Measurements from ENCODE around the gene XRN1.

DNA sequence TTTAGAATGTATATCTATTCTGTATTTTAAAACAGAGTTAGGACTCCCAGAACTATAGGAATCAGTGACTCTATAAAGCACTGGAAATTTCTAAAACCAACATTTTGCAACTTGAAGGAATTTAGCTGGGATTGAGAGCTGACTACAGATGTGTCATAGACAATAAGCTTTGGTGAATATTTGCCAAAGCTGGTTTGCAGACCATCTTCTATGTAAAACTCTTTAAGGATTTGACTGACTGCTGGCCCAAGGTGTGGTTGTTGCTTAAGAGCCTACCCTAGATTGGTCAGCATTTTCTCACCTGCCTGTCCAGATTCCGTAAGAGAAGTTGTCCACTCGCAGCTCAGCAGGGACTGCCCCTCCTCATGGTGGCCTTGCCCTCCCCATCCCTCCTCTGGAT is 149.2 kb downstream of the XRN1 start:
- TF ChIP-seq, protein P1, sequence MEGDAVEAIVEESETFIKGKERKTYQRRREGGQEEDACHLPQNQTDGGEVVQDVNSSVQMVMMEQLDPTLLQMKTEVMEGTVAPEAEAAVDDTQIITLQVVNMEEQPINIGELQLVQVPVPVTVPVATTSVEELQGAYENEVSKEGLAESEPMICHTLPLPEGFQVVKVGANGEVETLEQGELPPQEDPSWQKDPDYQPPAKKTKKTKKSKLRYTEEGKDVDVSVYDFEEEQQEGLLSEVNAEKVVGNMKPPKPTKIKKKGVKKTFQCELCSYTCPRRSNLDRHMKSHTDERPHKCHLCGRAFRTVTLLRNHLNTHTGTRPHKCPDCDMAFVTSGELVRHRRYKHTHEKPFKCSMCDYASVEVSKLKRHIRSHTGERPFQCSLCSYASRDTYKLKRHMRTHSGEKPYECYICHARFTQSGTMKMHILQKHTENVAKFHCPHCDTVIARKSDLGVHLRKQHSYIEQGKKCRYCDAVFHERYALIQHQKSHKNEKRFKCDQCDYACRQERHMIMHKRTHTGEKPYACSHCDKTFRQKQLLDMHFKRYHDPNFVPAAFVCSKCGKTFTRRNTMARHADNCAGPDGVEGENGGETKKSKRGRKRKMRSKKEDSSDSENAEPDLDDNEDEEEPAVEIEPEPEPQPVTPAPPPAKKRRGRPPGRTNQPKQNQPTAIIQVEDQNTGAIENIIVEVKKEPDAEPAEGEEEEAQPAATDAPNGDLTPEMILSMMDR (IDR thresholded peaks at IDR 0.05; ENCODE audit: low read depth, low read length, poor library complexity, severe bottlenecking): no peak
- TF ChIP-seq EZH2phosphoT487 (IDR thresholded peaks at IDR 0.05; ENCODE audit: borderline replicate concordance, low read length): no peak

All from DOHH2 (cell line).